GM12873 (cell line): Measurements from ENCODE around the gene SPEM1.

ENCODE experiments used
- TF ChIP-seq, protein P1 (sequence below): IDR thresholded peaks from 2 replicates; pipeline ENCODE4 v1.5.1; 2012; ENCODE audit warnings: low read depth, mild to moderate bottlenecking, moderate library complexity, low read length, control low read depth; ENCODE audit not compliant: insufficient read depth; ENCODE audit errors: missing control alignments

The SPEM1 gene

DNA sequence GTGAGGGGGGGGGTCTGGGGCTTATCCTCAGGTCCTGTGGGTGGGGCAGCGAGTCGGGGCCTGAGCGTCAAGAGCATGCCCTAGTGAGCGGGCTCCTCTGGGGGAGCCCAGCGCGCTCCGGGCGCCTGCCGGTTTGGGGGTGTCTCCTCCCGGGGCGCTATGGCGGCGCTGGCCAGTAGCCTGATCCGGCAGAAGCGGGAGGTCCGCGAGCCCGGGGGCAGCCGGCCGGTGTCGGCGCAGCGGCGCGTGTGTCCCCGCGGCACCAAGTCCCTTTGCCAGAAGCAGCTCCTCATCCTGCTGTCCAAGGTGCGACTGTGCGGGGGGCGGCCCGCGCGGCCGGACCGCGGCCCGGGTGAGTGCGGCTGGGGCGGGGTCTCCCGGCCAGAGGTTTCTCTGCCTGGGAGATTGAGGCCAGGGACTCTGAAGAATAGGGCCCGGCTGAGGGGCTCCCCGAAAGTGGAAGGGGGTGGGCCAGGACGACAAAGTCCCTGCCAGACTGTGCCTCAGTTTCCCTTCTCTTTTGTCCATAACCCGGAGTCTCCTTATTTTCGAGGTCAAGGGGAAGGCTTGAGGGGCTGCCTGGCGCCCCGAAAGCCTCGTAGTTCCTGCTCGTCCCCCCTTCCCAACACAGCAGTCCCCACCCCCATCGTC is 19.5 kb downstream of the SPEM1 start, which contains the start of gene FGF11:
FGF11 (plus strand) TSS at position 51 of the 651 bp plus-strand sequence; CDS start at position 160, 109 bp downstream.
- TF ChIP-seq, protein P1, sequence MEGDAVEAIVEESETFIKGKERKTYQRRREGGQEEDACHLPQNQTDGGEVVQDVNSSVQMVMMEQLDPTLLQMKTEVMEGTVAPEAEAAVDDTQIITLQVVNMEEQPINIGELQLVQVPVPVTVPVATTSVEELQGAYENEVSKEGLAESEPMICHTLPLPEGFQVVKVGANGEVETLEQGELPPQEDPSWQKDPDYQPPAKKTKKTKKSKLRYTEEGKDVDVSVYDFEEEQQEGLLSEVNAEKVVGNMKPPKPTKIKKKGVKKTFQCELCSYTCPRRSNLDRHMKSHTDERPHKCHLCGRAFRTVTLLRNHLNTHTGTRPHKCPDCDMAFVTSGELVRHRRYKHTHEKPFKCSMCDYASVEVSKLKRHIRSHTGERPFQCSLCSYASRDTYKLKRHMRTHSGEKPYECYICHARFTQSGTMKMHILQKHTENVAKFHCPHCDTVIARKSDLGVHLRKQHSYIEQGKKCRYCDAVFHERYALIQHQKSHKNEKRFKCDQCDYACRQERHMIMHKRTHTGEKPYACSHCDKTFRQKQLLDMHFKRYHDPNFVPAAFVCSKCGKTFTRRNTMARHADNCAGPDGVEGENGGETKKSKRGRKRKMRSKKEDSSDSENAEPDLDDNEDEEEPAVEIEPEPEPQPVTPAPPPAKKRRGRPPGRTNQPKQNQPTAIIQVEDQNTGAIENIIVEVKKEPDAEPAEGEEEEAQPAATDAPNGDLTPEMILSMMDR: no peak

DNA sequence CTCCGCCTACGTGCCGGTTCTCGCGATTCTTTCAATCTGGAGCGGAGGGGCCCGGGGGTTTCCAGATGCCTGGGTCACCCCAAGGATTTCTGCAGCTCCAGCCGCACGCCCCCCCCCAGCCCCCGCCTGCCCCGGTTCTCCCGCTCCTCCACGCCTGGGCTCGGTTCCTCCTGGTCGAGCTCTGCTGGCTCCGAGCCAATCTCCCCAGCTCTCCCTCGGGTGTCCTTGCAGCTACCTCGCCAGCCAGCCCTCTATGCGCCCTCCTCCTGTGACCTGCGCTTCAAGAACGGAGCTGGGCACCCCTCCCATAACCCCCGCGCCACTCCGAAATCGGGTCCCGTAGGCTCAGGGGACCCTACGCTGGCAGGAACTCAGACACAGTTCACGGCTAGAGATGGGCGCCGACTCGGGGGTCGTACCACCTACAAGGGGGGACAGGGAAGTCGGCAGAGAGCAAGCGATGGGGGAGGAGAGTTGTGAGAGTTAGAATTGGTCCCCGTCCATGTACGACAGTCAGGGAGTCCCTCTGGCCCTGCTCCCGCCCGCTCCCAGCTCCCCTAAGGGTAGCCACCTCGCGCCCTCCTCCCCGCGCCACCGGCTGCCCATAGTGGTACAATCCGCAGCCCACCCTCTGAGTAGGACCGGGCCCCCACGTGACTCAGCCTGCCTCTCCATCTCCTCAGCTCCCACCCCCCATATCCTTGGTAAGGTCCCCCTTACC is 20.1 kb downstream of the SPEM1 start:
- TF ChIP-seq, protein P1: no peak

DNA sequence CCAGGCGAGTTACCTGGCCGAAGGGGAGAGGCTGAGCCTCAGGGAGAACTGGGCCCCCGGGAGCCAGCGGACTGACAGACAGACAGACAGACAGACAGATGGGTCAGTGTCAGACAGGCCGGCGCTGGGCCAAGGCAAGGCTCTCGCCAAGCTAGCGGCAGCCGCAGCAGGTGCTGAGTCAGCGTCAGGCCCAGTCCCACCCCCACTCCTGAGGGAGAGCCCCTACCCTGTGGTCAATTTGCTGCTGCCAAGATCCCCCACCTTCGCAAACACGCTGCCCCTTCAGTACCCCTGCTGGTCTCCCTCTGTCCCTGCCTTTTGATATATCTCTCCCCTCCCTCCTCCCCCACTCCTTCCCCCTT is 20.7 kb downstream of the SPEM1 start:
- TF ChIP-seq, protein P1: peak; percentile 22

DNA sequence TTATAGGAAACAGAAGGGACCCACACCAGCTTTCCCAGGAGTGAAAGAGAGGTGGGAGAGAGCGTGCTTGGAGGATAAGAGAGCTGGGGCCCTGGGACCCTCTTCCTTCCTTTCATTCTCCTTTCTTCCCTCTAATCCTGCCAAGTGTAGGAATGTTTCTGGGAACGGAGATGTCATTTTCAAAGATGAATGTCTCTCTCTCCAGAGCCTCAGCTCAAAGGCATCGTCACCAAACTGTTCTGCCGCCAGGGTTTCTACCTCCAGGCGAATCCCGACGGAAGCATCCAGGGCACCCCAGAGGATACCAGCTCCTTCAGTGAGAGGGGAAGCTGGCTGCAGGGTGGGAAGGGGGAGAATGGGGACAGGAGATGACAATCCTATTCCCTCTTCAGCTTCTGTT is 21.1 kb downstream of the SPEM1 start:
- TF ChIP-seq, protein P1: no peak

DNA sequence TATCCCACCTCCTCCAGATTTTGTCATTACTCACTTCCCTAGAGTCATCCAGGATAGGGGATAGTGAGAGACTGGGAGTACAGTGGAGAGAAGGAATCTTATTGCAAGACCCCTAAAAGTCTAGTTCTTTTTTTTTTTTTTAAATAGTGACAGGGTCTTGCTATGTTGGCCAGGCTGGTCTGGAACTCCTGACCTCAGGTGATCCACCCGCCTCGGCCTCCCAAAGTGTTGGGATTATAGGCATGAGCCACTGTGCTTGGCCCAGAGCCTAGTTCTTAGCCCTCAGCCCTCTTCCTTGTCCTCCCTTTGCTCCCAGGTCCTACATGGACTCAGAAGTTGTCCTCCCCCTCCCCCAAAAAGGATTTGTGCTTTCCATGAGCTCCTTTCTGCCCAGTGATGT is 22.0 kb downstream of the SPEM1 start:
- TF ChIP-seq, protein P1: no peak

DNA sequence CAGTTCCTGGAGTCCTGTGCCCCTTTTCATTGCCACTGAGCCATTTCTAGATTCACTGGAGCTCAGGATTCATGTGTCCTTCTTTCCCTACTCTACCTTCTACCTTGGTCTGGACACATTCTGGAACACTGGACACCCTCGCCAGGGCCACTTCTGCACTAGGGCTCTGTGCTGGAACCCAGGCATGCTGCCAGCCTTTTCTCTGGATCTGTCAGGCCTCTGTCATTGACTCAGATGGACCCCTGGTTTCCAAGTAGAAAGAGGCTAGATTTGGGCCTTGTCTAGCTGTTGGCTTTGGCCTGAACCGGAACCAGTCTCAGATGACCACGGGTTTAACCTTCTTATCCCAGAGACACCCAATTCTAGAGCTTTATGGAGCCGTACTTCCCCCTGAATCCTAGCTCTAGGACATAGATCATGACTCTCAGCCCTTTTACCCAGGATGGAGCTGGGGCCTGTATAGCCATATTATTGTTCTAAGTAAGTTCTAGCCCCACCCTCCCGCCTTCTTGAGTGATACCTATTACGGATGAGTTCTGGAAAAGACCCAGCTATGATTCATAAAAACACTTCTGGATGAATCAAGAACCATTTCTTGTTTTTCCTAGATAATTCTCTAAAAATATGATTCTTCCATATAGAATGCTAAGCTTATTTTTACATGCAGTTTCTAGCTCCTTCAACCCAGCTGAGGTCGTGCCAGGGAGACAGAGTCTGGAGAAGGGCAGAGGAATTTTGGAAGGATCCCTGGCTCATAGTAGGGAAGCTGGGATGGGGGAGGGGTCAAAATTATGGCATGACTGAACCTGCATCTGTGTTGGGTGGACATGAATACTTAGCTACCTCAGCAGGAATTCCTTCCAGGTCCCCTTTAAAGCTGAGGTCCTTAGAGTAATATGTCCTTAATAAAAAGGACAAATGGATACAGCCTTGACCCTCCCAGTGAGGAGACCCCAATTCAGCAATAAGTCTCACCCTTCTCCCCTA is 23.7 kb downstream of the SPEM1 start:
- TF ChIP-seq, protein P1: no peak
